ENCODE measurements around the gene JCHAIN. TPM values are rescaled to one million over a fixed set of nuclear protein-coding genes. Genes with fewer than 3 reads are reported as not detected.

The JCHAIN gene
- total RNA-seq, 1 donor from 2014 or later: 99.1 TPM

DNA sequence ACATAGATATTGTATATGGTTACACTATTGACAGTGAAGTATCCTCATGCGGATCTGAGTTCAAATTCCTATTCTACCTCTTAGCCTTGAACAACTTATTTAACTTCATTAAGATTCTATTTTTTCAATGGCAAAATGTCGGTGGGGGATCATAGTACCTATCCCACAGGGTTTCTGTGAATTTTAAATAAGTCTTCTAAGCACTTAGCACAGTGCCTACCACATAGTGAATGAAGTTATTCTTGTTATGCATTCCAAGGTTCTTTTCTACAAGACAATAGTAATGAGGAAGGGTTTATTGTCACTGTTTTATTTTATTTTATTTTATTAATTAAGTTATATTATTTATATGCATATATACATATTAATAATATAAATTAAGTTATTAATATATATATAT lies 46.5 kb downstream of the JCHAIN start:
- Histone ChIP-seq H3K27ac (no peak overlapping the region), H3K4me3 (no peak overlapping the region), H3K36me3 (no peaks in the 10 kb centered on the region), H3K9me3 (no peaks in the 10 kb centered on the region), H3K27me3 (no peaks in the 10 kb centered on the region), H3K4me1 (no peaks in the 10 kb centered on the region)
- no peak for TF ChIP-seq CTCF (IDR thresholded peaks at IDR 0.05)
- DNase-seq: no peak
- no peak for ATAC-seq
- intact Hi-C loops (cut with DNase I): no loop called here

- DNase-seq (no peak), ATAC-seq (no peak)
- Histone ChIP-seq H3K27me3 (no peaks in the 10 kb centered on the region), H3K9me3 (no peaks in the 10 kb centered on the region), H3K36me3 (no peaks in the 10 kb centered on the region), H3K4me3 (no peak overlapping the region), H3K4me1 (no peaks in the 10 kb centered on the region), H3K27ac (no peak overlapping the region)
- no peak for TF ChIP-seq CTCF (IDR thresholded peaks at IDR 0.05)
- intact Hi-C loops (cut with DNase I): no loop called here
These were observed 47.0 kb downstream of the JCHAIN start for GRCh38 chr4:70619288-70619687.

GRCh38 chr4:70614184-70614555 lies 52.1 kb downstream of the JCHAIN start:
- TF ChIP-seq CTCF (IDR thresholded peaks at IDR 0.05): no peak
- no peak for DNase-seq
- Histone ChIP-seq H3K36me3 (no peaks in the 10 kb centered on the region), H3K4me1 (no peaks in the 10 kb centered on the region), H3K27me3 (no peaks in the 10 kb centered on the region), H3K9me3 (no peaks in the 10 kb centered on the region), H3K4me3 (peak overlapping the region; percentile 24), H3K27ac (no peak overlapping the region)
- intact Hi-C loops (cut with DNase I): no loop called here
- no peak for ATAC-seq

- intact Hi-C loops (cut with DNase I): no loop called here
- Histone ChIP-seq H3K4me1 (no peaks in the 10 kb centered on the region), H3K4me3 (peak overlapping the region; percentile 24), H3K27ac (no peak overlapping the region), H3K27me3 (no peaks in the 10 kb centered on the region), H3K9me3 (no peaks in the 10 kb centered on the region), H3K36me3 (no peaks in the 10 kb centered on the region)
- ATAC-seq: peak; percentile 25
- no peak for TF ChIP-seq CTCF (IDR thresholded peaks at IDR 0.05)
- no peak for DNase-seq
These were observed 52.8 kb downstream of the JCHAIN start for GRCh38 chr4:70613306-70614183.

- no peak for TF ChIP-seq CTCF (IDR thresholded peaks at IDR 0.05)
- Histone ChIP-seq H3K4me3 (no peak overlapping the region), H3K27me3 (no peaks in the 10 kb centered on the region), H3K4me1 (no peaks in the 10 kb centered on the region), H3K27ac (no peak overlapping the region), H3K36me3 (no peaks in the 10 kb centered on the region), H3K9me3 (no peaks in the 10 kb centered on the region)
- DNase-seq (no peak), ATAC-seq (no peak)
- intact Hi-C loops (cut with DNase I): no loop called here
These were observed 58.0 kb downstream of the JCHAIN start for GRCh38 chr4:70608324-70608723.
